GM19025 (cell line): ENCODE data around the gene EML4.
"Not testable (repeated sequence)": the region's sequence is repeated elsewhere in the genome, so short reads cannot be mapped to it uniquely, and the experiment has no call there.

ENCODE experiments used
- ATAC-seq: cut with Tn5 transposase; IDR thresholded peaks from one replicate; pipeline ENCODE4 v1.9.1; 2021; ENCODE audit warnings: mild to moderate bottlenecking, low read depth, moderate library complexity; ENCODE audit not compliant: unreplicated experiment

Gene EML4

GRCh38 chr2:42325609-42326008, 156.5 kb downstream of the EML4 start:
- no peak for ATAC-seq

- ATAC-seq, result peak; percentile 57
Observed at GRCh38 chr2:42327125-42327524, 158.0 kb downstream of the EML4 start.

DNA sequence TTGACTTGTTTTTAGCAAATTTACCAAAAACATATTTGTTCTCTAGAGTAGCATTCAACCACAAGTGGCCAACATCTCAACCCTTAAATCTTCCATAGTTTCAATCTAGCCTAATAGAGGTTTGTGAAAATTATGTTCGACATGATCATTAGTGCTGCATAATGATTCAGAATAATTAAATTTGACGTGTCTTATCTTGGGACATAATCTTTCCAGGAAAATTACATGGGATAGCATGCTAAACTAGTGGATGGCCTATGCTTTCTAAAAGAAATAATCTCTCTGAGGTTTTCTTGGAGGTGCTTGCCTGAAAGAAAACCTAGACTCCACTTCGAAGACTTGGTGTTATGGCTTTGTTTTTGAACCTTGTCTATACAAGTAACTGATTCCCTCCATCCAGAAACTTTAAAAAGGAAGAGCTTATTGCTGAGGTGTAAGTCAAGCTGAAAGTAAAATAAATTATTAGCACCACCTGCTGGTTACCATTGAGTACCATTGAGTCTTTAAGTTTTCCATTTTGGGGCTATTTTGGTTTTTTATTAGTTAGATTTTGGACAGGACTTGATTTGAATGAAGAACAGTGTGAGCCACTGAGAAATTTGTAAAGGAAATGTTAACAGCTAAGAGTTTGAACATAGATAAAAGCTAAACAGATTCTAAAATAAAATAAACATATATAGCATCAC, 159.1 kb downstream of the EML4 start:
- ATAC-seq, result no peak

DNA sequence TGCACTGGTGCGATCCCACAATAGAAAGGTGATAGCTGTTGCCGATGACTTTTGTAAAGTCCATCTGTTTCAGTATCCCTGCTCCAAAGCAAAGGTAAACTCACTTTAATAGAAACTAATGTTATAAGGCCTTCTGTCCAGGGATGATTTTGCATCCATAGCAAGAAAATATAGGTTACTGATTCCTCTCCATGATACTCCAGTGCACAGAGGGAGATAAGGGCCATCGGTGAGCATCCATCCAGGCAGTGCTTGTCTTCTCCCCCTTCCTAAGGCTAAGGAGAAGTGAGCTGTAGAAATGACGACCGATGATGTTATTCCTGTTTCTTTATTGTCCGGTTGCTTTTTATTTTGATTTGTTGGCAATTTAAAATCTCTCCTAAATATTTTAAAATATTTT, 159.8 kb downstream of the EML4 start:
- no peak for ATAC-seq

- ATAC-seq, result no peak
Observed at GRCh38 chr2:42329736-42330135, 160.6 kb downstream of the EML4 start.

DNA sequence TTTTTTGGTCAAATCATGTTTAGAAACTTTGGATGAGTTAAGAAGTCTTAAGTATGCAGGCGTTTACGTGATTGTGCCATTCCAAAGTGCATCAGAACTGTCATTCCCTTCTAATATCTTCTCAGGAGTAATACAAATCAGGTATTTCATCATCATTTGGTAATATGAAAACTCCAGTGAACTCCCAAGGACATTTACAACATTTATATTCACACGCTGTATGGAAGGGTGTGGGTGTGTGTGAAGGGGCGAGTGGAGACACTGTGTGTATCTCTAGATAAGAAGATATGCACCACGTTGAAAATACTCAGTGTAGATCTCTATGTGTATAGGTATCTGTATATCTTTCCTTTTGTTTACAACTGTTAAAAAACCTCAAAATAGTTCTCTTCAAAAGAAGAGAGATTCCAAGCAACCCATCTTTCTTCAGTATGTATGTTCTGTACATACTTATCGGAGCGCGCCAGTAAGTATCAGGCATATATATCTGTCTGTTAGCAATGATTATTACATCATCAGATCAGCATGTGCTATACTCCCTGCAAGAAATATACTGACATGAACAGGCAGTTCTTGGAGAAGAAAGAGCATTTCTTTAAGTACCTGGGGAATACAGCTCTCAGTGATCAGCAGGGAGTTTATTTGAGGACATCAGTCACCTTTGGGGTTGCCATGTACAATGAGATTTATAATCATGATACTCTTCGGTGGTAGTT, 162.6 kb downstream of the EML4 start:
- ATAC-seq, result no peak

GRCh38 chr2:42332575-42332974, 163.4 kb downstream of the EML4 start:
- no peak for ATAC-seq

DNA sequence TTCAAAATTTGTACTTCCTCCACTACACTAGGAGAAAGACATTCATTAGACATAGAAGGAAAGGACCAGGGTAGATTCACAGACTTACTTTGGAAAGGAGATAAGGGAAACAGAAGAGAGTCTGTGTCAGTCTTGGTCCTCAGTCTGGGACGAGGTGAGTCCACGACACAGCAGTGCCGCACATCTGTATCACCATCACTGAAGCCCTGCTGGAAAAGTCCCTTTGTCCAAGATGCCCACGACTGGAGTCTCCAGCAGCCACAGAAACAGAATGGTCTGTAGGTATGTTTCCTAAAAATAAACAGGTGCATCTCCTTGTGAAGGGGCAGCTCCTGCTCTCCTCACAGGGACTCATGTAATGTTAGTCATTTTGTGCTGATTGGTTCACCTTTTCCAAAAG, 164.4 kb downstream of the EML4 start:
- no peak for ATAC-seq

DNA sequence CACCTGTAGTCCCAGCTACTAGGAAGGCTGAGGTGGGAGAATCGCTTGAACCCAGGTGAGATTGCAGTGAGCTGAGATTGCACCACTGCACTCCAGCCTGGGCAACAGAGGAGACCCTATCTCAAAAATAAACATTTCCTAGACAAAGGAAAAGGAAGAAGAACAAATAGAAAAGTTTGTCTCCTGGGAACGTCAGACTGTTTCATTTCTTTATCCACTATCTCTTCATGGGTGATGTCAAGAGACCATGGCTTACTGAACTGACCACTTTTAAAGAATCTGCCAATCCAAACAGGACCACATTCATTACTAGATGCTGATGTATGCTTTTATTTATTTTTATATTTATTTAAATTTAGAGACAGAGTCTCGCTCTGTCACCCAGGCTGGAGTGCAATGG, 165.1 kb downstream of the EML4 start:
- no peak for ATAC-seq

DNA sequence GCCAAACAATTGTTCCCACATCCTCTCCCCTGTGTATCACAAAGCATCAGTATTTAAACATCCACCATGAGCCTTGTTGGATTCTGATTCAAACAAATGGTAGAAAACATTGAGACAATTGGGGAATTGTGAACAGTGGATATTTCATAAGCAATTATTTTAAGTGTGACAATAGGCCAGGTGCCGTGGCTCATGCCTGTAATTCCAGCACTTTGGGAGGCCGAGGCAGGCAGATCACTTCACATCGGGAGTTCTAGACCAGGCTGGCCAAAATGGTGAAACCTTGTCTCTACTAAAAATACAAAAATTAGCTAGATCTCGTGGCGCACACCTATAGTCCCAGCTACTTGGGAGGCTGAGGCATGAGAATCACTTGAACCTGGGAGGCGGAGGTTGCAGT, 165.7 kb downstream of the EML4 start:
- not testable (repeated sequence) for ATAC-seq

DNA sequence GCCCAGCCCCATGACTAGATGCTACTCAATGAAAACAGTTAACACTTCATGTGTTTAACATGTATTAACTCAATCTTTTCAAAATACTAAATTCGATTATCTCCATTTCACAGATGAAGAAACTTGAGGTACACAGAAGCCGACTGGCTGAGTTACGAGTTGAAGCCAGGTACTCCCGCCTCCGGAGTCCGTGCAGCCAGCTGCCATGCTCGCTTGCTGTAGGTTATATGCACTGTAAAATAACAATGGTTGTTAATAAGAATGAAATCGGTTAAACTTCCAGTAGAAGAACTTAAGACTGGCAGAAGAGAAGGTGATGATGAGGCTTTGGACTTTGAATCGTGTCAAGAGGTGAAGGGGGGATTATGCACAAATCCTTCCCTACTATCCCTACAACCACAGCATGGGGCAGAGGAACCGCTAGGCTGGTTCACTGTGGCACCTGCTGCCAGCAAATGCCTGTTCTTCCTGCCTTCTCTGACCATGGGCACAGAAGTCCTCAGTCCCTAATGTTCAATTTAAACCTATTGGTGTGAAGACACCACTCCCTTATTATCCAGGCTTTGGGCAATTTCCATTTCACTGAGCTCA, 166.5 kb downstream of the EML4 start:
- ATAC-seq, result no peak

DNA sequence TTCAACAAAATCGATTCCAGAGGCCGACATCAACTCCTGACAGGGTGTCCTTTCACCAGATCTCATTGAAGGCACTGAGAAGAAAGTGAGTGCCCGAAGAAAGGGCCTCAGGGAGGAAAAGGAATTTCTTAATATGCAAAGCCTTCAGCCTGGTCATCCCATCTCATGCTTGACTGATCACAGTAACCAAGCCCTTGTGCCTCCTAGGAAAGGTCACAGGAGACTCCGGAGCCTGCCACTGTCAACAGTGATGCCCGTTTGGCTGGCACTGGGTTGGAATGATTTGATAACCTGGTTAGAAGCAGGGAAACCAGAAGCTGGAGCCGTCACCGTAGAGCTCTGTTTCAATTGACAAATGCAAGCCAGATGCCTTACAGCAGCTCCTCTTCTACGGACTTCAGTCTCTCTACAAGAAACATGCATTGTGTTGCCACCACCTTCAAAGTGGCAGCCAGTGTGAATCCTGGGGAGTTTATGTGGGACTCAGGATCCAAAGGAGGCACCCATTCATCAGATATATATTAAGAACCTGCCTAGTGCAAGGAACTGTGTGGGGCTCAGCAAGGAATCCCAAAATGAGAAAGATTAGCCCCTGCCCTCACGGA, 167.3 kb downstream of the EML4 start:
- ATAC-seq, result no peak

DNA sequence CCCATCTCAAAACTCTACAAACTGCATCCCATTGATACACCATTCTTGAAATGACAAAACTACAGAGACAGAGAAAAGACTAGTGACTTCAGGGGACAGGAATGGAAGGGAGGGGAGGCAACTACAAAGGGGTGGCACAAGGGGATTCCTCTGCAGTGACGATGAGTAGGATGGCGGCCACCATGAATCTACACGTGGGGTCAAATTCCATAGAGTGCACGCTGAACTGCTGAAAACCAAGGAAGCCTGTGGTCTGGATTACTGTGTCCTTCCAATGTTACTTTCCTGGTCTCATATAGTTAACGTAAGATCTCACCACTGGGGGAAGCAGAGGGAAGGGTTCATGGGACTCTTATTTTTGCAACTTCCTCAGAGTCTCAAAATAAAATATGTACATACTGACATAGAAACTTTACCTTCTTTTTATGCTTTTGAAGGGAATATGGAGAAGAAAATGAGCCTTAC, 168.2 kb downstream of the EML4 start:
- ATAC-seq, result no peak

DNA sequence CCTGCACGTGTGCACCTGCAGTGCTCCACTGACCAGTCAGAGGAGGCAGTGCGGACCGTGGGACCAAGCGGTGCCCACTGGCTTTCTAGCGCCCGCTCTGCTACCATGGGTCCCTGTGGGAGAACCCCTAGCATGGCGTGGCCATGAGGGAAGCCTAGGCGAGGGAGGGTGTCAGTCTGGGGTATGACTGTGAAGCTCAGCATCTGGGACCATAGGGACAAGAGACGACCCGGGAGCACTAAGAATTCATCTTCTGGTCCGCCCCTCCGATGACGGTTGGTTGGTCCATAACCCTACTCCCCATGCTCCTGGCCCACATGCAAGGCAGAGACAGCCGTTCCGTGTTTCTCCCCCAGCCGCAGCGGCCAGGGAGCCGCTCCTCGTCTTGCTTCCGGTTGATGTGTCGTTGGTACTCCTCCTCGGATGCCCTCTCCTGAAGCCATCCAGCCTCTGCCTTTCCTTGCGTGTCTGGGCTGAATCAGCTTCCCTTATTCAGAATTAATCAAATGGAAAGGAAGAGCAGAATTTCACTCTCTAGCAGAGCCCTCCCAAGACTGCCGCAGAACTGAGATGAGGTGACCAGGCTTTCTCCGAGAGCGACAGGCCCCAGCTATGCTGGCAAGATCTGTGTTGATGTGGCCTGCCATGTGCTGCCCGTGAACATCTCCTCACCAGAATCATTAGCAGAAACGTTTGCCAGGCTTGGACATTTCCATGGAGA, 168.9 kb downstream of the EML4 start:
- no peak for ATAC-seq

- ATAC-seq, result no peak
Observed at GRCh38 chr2:42338567-42339190, 169.5 kb downstream of the EML4 start.

DNA sequence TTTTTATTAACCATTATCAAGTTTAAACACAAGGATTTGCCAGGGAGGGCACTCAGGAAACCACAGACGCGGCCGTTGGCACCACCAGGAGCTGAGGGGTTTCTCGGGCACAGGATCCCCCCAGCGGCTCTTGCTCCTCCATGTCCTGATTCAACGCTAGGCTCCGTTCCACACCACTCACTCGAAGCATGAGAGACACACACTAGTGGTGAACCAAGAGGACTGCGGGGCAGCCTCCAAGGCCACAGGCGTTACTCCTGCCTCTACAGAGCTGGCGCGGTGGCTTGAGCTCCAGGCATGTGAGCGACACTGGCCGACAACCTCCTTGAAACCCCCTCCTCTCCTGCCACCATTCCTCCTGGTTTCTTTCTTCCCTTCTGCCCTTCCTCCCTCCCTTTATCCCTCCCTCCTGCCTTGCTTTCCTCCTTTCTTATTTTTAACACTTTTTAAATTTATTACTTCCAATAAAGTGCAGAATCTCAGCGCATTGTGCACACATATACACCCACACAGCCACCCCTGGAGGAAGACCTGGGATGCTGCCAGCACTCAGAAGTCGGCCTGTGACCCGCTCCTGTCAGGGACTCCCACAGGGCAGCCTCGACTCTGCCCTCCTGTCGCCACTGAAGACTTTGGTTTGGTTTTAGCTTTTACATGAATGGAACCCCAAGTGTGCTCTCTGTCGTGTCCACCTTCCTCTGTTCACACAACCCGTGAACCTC, 170.2 kb downstream of the EML4 start:
- ATAC-seq, result no peak

DNA sequence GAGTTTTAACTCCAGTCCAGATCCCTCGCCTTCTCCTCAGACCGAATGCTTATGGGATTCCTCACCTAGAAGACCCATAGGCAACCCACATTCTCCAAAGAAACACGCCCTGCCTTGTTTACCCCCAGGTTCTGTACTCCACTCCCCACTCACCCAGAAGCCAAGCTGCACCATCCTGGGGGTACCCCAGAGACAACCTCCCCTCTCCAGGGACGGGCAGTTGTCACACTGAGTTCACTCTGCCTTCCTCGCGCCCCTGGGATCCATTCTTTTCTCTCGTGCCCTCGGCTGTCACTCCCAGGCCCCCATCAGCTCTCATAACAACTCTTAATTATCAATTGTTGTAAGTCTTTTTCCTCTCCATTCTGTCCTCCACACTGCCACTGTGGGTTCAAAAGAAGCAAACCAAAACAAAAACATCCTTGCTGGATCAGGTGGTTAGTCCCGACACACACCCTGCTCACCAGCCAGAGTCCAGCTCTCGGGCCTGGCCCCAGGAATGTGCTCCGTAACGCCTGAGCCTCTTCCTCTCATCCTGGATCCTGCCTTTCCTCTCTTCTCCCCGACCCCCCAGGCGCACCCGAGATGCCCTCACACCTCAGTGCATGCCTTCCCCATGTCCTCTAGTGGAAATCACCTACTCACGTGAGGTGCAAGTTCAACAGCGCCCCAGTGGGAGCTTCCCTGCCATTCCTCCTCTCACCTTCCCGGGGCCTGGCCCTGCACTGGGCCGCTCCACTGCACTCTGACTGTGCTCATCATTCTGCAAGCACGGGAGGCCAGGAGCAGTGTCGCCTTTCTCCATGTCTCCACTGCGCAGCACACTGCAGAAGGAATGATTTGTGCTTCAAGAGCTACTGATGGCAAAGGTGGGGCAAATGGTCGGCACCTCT, 171.1 kb downstream of the EML4 start:
- no peak for ATAC-seq

GRCh38 chr2:42340938-42341636, 171.9 kb downstream of the EML4 start:
- no peak for ATAC-seq
